ENCODE data around the gene GNA14. TPM values are rescaled to one million over a fixed set of nuclear protein-coding genes. Genes with fewer than 3 reads are reported as not detected.

Gene GNA14
- polyA plus RNA-seq, 1 experiment = 0.22 TPM

DNA sequence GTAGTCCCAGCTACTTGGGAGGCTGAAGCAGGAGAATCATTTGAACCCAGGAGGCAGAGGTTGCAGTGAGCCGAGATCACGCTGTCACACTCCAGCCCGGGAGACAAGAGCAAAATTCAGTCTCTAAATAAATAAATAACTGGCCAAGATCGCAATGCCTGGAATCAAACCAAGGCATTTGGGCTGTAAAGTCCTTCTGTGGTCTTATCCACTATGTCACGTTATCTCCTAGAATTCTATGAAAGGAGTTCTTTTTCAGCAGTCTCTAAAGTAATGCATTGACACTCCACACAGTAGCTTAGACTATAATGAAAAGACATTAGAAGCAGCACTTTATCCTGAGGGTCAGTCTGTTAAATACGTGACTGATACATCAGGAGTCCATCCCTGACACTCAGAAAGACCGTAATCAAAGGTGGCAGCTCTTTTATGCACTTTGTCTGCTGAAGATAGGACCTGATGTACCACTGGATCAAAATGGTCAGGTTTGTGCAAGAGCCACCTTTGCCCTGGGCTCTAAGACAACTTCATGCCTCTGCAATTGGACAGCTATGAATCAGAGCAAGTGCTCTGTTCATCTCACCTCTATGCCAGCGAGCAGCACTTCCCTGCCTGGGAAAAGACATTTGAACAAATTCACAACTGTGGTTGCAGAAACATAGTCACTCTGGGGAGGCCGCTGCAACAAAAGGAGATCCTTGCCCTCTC lies 31.7 kb upstream of the GNA14 start:
- H3K27me3 ChIP-seq (ENCODE audit: control insufficient read depth, insufficient read depth, low read length) = no peaks in the 10 kb centered on the region
- H3K4me3 ChIP-seq (ENCODE audit: low read depth, low read length) = no peak overlapping the region
- DNase-seq (ENCODE audit: low read depth) = no peak
- ChIA-PET CTCF (interaction anchor here (0.6 to 1.6 kb wide), 2 partner anchors 9 to 43 kb away, joined by 3 read pairs; no protein-coding TSS in a partner anchor), POLR2A (no interaction called here)
- TF ChIP-seq, protein P1, sequence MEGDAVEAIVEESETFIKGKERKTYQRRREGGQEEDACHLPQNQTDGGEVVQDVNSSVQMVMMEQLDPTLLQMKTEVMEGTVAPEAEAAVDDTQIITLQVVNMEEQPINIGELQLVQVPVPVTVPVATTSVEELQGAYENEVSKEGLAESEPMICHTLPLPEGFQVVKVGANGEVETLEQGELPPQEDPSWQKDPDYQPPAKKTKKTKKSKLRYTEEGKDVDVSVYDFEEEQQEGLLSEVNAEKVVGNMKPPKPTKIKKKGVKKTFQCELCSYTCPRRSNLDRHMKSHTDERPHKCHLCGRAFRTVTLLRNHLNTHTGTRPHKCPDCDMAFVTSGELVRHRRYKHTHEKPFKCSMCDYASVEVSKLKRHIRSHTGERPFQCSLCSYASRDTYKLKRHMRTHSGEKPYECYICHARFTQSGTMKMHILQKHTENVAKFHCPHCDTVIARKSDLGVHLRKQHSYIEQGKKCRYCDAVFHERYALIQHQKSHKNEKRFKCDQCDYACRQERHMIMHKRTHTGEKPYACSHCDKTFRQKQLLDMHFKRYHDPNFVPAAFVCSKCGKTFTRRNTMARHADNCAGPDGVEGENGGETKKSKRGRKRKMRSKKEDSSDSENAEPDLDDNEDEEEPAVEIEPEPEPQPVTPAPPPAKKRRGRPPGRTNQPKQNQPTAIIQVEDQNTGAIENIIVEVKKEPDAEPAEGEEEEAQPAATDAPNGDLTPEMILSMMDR (IDR thresholded peaks at IDR 0.05; ENCODE audit: insufficient read depth, low read depth, low read length) = no peak
- no peaks in the 10 kb centered on the region for H3K36me3 ChIP-seq (ENCODE audit: control insufficient read depth, insufficient read depth, low read length)

DNA sequence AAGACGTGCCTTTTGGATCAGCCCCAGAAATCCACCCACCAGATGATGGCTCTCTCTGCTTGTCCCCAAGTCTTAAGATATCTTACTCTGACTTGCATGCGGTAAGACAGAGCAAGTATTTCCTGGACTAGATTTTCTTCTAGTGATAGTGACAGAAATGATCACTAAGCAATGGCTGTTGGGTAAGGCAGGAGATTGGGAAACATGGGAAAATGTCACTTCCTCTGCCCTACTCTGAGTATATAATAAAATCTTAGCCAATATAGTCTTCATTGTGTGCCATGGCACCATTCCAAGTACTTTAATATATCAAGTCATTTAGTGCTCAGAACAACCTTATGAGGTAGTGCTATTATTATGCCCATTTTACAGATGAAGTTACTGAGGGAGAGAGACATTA lies 31.0 kb upstream of the GNA14 start:
- Histone ChIP-seq H3K36me3 (ENCODE audit: control insufficient read depth, insufficient read depth, low read length) (no peaks in the 10 kb centered on the region), H3K27me3 (ENCODE audit: control insufficient read depth, insufficient read depth, low read length) (no peaks in the 10 kb centered on the region), H3K4me3 (ENCODE audit: low read depth, low read length) (no peak overlapping the region)
- TF ChIP-seq, protein P1 (IDR thresholded peaks at IDR 0.05; ENCODE audit: insufficient read depth, low read depth, low read length) = no peak
- ChIA-PET POLR2A (no interaction called here), CTCF (no interaction called here)
- no peak for DNase-seq (ENCODE audit: low read depth)

DNA sequence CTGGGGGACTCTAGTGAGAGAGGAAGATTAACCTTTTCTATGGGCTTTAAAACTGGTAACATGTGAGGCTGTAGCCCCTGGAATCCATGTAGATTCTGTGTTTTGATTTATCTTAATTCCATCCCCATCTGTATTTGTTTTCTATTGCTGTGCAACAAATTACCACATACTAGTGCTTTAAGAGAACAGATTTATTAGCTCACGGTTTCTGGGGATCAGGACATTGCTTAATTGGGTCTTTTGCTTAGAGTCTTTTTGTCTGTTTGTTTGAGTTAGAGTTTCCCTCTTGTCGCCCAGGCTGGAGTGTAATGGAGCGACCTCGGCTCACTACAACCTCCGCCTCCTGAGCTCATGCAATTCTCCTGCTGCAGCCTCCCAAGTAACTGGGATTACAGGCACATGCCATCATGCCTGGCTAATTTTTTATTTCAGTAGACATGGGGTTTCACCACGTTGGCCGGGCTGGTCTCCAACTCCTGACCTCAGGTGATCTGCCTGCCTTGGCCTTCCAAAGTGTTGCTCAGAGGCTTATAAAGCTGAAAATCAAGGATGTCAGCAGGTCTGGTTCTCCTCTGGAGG lies 29.9 kb upstream of the GNA14 start:
- no peak for DNase-seq (ENCODE audit: low read depth)
- TF ChIP-seq, protein P1 (IDR thresholded peaks at IDR 0.05; ENCODE audit: insufficient read depth, low read depth, low read length) = no peak
- Histone ChIP-seq H3K36me3 (ENCODE audit: control insufficient read depth, insufficient read depth, low read length) (no peaks in the 10 kb centered on the region), H3K27me3 (ENCODE audit: control insufficient read depth, insufficient read depth, low read length) (no peaks in the 10 kb centered on the region), H3K4me3 (ENCODE audit: low read depth, low read length) (no peak overlapping the region)
- ChIA-PET POLR2A (no interaction called here), CTCF (interaction anchor here (0.7 to 0.9 kb wide), 4 partner anchors 17 to 204 kb away, joined by 3 read pairs; no protein-coding TSS in a partner anchor)

DNA sequence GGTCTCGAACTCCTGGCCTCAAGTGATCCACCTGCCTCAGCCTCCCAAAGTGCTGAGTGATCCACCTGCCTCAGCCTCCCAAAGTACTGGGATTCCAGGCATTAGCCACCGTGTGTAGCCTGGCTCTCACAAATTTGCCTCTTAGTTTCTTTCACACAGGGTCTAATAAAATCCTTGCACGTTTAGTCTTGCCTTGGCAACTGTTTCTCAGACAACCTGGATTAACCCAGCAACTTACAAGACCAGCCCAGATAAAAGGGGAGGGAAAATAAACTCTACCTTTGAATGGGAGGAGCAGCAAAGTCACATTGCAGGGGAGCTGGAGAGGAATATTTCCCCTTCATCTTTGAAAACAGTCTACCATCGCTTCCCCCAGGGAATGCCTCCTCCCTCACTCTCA lies 29.3 kb upstream of the GNA14 start:
- TF ChIP-seq, protein P1 (IDR thresholded peaks at IDR 0.05; ENCODE audit: insufficient read depth, low read depth, low read length) = no peak
- Histone ChIP-seq H3K4me3 (ENCODE audit: low read depth, low read length) (no peak overlapping the region), H3K27me3 (ENCODE audit: control insufficient read depth, insufficient read depth, low read length) (no peaks in the 10 kb centered on the region), H3K36me3 (ENCODE audit: control insufficient read depth, insufficient read depth, low read length) (no peaks in the 10 kb centered on the region)
- no peak for DNase-seq (ENCODE audit: low read depth)
- ChIA-PET POLR2A (no interaction called here), CTCF (interaction anchor here (0.7 to 0.9 kb wide), 3 partner anchors 47 to 204 kb away, joined by 3 read pairs; no protein-coding TSS in a partner anchor)

DNA sequence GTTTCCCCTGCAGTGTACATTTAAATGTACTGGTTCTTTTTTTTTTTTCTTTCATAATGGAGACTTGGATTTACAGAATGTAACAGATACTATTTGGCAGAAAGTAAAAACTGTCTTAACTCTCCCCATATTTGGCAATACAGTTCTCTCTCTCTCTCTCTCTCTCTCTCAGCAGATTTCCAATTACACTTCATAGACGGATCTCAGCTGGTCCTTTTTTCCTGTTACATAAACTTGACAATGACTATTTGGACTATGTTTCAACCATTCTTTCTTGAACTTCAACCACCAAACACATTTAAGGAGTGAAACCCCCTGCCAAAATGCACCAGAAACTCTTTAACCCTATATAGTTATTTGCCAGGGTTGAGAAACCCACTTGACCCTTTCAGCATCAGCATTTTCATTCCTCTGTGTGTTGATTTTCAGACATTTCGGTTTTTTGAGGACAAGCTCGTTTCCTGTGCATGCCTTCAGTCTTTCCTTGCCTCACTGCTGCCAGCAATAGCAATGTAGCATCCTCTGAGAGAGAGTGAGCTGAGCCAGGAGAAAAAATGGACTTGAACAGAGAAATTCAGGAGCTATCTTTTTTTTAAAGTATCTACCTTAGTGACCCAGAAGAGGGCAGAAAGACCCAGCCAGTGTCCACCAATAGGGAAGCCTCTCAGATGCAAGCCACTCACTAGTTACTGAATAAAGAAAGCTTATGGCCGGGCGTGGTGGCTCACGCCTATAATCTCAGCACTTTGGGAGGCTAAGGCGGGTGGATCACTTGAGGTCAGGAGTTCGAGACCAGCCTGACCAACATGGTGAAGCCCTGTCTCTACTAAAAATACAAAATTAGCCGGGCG lies 26.0 kb upstream of the GNA14 start:
- Histone ChIP-seq H3K4me3 (ENCODE audit: low read depth, low read length) (no peak overlapping the region), H3K36me3 (ENCODE audit: control insufficient read depth, insufficient read depth, low read length) (no peaks in the 10 kb centered on the region), H3K27me3 (ENCODE audit: control insufficient read depth, insufficient read depth, low read length) (no peaks in the 10 kb centered on the region)
- TF ChIP-seq, protein P1 (IDR thresholded peaks at IDR 0.05; ENCODE audit: insufficient read depth, low read depth, low read length) = no peak
- CTCF ChIA-PET = interaction anchor here (0.9 to 1.0 kb wide), 2 partner anchors 15 to 303 kb away, joined by 3 read pairs; no protein-coding TSS in a partner anchor
- POLR2A ChIA-PET = no interaction called here
- no peak for DNase-seq (ENCODE audit: low read depth)
